GM12875 (cell line): ENCODE results near the gene PLXNA2.

Experiments
- H3K4me3 ChIP-seq: one replicate; pipeline ENCODE4 v1.5.1; 2011; ENCODE audit warnings: low read depth, low read length, control low read depth
- TF ChIP-seq, protein P1 (sequence below): IDR thresholded peaks from 2 replicates; pipeline ENCODE4 v1.5.1; 2011; ENCODE audit warnings: low read depth, mild to moderate bottlenecking, control low read depth, inconsistent platforms, low read length, moderate library complexity, borderline replicate concordance; ENCODE audit not compliant: insufficient read depth

Gene PLXNA2

DNA sequence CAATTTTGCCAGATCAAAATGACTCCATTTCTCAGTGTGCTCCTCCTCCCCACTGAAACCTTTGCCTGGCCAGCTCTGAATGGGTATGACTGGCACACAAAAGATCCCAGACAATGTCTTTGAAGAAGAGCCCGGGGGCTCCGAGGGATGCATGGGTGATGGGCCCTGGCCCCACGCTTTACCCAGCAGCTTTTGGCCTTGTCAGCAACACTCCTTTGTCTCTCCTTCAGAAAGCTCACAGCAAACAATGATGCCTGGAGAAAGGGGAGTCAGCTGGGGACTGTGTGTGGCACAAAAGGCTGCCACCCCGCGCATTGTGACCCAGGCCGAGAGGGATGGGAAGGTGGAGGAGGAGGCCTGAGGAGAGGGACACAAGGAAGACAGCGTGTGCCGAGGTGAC lies 45.9 kb downstream of the PLXNA2 start:
- no peak overlapping the region for H3K4me3 ChIP-seq
- TF ChIP-seq, protein P1, sequence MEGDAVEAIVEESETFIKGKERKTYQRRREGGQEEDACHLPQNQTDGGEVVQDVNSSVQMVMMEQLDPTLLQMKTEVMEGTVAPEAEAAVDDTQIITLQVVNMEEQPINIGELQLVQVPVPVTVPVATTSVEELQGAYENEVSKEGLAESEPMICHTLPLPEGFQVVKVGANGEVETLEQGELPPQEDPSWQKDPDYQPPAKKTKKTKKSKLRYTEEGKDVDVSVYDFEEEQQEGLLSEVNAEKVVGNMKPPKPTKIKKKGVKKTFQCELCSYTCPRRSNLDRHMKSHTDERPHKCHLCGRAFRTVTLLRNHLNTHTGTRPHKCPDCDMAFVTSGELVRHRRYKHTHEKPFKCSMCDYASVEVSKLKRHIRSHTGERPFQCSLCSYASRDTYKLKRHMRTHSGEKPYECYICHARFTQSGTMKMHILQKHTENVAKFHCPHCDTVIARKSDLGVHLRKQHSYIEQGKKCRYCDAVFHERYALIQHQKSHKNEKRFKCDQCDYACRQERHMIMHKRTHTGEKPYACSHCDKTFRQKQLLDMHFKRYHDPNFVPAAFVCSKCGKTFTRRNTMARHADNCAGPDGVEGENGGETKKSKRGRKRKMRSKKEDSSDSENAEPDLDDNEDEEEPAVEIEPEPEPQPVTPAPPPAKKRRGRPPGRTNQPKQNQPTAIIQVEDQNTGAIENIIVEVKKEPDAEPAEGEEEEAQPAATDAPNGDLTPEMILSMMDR: no peak

DNA sequence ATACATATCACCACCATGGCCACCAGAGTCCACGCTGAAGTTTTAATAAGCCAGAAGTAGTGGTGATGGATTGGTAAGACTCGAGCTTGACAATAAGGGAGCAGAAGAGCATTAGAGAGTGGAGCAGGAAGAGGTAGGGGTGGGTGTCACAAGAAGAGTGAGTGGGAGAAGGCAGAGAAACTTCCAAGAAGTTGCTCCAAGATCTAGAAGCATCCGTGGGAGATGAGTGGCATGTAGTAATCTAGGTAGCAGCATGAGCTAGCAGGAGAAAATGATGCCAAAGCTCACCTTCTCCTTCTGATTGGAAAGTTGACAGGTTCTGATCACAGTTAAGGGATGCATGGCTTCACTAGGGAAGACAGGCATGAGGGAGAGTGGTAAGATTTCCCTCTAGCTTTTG lies 49.2 kb downstream of the PLXNA2 start:
- TF ChIP-seq, protein P1: no peak
- H3K4me3 ChIP-seq: no peak overlapping the region

DNA sequence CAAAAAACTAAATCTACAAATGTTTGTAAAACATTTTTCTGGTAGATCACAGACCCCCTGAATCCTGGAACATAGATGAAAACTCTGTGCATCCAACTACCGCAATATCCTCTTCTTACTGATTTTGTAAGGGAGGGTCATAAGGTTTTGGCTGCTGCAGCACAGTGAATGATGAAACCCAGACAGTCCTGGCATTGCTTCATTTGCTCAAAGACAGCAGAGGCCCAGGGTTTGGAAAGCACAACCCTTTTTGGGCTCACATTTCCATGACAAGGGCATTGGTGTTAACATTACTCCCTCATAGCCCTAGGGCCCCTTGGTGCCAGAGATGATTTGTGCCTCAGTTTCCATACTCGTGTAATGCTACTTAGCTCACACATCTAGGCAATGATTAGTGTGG lies 51.2 kb downstream of the PLXNA2 start:
- no peak overlapping the region for H3K4me3 ChIP-seq
- TF ChIP-seq, protein P1: no peak

DNA sequence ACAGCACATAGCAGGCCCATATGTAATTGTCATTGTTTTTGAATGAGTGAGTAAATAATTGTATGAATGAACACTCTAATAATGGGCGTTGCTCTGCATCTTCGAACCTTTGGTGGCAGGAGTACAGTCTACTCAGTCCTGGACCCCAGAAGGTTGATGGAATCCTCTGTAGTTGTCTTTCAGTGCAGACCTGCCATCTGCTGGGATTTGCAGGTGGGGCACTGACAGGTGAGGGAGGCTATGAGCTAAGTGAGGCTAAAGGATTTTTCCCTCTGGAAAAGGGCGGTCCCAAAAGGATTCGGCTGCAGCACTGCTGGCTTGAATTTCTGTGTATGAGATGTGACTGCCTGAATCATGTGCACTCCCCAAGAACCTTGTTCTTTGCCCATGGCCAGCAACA lies 53.4 kb downstream of the PLXNA2 start:
- TF ChIP-seq, protein P1: no peak
- H3K4me3 ChIP-seq: no peak overlapping the region

DNA sequence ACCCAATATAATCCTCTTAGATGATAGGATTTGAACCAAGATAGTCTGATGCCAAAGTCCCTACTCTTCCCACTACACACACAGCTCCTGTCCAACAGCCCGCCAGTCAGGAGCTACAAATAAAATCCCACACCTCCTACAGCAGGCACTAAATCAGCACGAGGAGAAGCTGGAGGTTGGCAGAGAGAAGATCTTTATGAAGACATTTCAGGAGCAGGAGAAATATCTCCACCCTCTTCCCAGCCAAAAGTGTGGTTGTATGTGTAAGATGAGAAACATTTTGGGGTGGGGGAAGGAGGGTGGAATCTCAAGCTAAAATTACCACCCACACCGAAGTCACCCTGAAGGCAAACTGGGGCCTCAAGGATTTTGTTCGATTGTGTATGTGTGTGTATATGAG lies 54.5 kb downstream of the PLXNA2 start:
- no peak overlapping the region for H3K4me3 ChIP-seq
- TF ChIP-seq, protein P1: no peak

DNA sequence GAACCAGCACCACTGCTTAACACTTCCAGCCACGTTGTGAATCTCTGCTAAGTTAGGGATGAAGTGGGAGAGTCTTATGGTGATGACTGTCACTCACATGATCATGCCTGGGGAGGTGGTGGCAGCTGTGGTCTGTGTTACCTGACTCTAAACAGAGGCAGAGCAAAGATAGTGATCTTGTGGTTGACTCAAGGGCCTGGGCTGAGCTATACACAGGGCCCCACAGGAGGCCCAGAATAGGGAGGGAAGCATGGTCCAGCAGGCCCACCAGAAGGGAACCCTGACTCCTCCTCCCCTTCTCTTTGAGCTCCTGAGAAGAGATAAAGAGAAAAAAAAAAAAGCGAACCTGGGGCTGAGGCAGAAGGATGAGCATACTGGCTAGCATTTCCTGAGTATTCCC lies 55.0 kb downstream of the PLXNA2 start:
- TF ChIP-seq, protein P1: no peak
- H3K4me3 ChIP-seq: no peak overlapping the region

DNA sequence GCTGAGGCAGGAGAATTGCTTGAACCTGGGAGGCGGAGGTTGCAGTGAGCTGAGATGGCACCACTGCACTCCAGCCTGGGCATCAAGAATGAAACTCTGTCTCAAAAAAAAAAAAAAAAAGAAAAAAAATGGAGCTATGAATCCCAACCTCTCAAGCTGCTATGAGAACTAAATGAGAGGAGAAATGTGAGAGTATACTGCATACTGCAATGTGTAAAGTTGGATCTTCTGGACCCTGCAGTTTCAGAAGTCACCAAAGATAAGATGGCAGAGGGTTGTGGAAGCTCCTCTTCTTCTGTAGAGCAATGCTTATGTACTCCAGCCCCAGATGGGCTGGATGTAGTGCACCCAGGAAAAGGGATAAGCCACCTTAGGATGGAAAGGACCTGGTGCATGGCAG lies 55.6 kb downstream of the PLXNA2 start:
- TF ChIP-seq, protein P1: no peak
- H3K4me3 ChIP-seq: no peak overlapping the region
